Measurements from ENCODE around the gene ARRDC1.
A peak's percentile ranks its signal among the peaks of the same experiment; 100 is the strongest.
"Not testable (repeated sequence)": the region's sequence is repeated elsewhere in the genome, so short reads cannot be mapped to it uniquely, and the experiment has no call there.

The ARRDC1 gene

DNA sequence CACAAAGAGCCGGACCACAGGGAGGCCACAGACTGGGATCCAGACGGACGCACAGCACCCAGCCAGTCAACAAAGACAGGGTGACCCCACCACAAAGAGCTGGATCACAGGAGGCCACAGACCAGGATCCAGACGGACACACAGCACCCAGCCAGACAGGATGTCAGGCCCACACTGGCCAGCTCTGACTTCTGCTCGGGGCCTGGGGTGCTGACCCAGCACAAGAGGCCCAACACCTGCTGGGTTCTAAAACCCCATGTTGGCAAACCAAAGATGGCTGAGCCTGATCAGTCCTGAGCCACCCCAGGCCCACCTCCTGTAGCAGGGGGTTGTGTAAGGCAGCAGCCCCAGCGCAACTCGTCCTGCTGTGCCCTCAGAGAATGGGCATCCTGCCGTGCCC, 21.5 kb upstream of the ARRDC1 start:
- DNase-seq (ENCODE audit: low read depth, low spot score), result no peak

DNA sequence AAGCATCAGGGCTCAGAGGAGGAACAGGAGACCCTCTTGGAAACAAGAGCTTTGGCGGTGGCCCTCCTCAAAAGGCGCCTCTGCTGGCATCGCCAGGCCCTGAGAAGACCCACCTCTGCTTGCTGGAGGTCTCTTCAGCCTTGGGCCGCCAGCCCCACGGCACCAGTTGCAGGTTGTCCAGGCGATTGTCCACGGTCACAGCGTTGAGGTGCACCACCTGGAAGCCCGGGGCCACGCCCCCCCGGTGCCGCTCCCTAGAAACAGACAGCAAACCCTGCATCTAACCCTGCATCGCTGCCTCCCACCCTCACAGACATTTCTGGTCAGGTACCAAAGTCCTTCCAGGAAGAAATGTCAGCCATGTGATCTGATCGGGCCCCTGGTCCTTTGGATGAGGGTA, 18.6 kb upstream of the ARRDC1 start:
- no peak for DNase-seq (ENCODE audit: low read depth, low spot score)

DNA sequence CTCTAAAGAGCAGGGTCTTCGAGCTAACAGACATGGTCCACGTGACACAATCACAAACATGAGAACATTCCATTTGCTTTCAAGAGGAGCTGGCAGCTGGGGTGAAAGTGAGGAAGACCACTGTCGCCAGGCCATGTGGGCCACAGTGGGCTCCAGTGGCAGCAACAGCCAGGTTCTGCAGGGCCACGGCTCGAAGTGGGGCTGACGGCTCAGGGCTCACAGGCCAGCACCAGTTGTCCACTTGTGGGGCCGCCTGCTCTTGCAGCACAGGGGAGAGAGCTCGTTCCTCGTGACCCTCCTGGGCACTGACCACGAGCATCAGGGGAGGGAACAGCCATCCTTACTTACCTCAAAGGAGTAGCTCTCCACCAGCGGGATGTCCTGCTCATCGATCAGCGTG, 17.2 kb upstream of the ARRDC1 start:
- DNase-seq (ENCODE audit: low read depth, low spot score), result no peak

DNA sequence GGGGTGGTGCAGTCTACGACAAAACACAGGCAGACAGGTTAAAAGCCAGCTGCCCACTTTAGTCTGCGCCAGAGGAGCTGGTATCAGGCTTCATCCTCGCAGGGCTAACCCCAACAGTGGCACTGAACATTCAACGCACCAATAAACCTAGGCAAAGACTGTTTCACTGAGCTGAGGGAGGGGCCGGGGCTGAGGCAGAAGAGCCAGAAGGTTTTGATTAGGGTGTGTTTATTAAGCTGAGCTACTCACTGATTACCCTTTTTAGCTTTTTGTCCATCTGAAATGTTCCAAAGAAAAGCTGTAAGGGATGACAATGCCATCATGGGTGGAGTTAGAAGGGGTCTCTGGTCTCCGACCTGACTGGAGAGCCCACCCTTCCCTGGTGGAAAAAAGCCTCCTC, 16.6 kb upstream of the ARRDC1 start:
- DNase-seq (ENCODE audit: low read depth, low spot score), result no peak

- no peak for DNase-seq (ENCODE audit: low read depth, low spot score)
Observed at GRCh38 chr9:137589441-137590122, 15.9 kb upstream of the ARRDC1 start.

DNA sequence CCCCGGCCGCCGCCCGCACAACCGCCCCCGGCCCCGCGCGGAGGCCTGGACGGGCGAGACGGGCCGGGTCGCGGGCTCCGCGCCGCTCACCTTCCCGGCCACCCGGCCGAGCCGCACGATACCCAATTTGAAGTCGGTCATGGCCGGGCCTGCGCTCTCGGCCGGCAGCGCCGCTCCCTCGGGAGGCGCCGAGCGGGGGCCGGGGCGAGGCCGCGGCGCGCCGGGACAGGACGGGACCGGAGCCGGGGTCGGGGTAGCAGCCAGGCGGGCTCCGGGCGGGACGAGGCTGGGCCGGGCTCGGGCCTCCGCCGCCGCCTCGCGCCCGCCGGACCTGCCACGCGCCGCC, 15.4 kb upstream of the ARRDC1 start:
- DNase-seq (ENCODE audit: low read depth, low spot score), result no peak

DNA sequence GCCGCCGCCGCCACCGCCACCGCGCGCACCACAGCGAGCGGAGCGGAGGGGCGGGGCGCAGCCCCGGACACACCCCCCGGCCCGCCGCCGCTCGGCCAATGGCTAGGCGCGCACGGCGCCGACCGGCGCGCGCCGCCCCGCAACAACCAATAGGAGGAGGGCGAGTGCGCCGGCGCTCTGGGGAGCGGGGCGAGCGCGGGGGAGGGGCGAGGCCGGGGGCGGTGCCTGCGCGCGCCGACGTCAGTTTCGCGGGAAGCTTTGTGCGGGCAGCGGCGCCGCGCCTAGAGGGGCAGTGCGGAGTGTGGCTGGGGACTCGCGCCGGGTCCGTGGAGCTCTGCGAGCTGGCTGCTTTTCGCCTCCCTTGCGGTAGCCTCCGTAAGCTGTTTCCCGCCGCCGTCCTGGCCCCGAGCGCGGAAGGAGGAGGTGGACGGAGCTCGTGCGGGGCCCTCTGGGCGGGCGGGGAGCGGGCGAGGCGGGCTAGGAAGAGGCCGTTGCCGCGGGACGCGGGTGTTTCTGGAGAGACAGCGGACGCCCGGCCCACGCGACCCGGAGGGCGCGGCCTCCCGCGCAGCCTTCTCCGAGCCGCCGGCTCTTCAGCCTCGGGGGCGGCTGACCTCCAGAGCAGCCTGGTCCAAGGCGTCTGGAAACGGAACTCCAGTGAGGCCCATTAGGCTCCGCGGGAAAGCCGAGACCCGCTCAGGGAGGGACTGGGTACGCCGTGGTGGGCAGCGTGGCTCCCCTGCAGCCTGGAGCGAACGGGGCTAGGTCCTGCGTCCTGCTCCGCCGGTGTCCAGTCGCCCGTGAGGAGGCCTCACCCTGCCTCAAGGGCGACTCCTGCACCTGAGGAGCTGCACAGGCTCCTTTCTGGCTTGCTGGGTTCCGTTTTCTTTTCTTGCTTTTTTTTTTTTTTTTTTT, 14.8 kb upstream of the ARRDC1 start, which contains the start of gene ZMYND19:
TSS of gene ZMYND19 (minus strand) at position 44 of the 915 bp plus-strand sequence. CDS start 249 bp downstream, outside the sequence.
- peak; percentile 72 for DNase-seq (ENCODE audit: low read depth, low spot score)

- DNase-seq (ENCODE audit: low read depth, low spot score), result no peak
Observed at GRCh38 chr9:137592767-137593166, 12.7 kb upstream of the ARRDC1 start.

DNA sequence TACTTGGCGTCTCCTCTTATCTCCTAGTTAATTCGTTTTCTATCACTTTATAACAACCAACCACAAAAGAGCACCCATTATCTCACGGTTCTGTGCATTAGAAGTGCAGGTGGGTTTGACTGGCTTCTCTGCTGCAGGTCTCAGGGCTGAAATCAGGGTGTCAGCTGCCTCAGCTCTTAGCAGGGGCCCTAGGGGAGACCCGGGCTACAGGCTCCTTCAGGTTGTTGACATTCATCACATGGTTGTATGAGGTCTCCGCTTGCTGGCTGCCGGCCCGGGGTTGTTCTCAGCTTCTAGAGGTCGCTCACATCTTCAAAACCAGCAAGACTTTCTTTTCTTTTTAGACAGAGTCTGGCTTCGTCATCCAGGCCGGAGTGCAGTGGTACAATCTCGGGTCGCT, 12.3 kb upstream of the ARRDC1 start:
- DNase-seq (ENCODE audit: low read depth, low spot score), result no peak

DNA sequence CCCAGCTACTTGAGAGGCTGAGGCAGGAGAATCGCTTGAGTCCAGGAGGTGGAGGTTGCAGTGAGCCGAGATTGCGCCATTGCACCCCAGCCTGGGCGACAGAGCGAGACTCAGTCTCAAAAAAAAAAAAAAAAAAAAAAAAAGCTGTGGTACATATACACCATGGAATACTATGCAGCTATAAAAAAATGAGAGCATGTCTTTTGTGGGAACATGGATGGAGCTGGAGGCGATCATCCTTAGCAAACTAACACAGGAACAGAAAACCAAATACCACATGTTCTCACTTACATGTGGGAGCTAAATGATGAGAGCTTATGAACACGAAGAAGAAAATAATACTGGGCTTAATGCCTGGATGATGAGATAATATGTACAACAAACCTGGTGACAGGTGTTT, 8.9 kb upstream of the ARRDC1 start:
- not testable (repeated sequence) for DNase-seq (ENCODE audit: low read depth, low spot score)

GRCh38 chr9:137598943-137599342, 6.5 kb upstream of the ARRDC1 start:
- no peak for DNase-seq (ENCODE audit: low read depth, low spot score)

- DNase-seq (ENCODE audit: low read depth, low spot score), result no peak
Observed at GRCh38 chr9:137602661-137603060, 2.8 kb upstream of the ARRDC1 start.

DNA sequence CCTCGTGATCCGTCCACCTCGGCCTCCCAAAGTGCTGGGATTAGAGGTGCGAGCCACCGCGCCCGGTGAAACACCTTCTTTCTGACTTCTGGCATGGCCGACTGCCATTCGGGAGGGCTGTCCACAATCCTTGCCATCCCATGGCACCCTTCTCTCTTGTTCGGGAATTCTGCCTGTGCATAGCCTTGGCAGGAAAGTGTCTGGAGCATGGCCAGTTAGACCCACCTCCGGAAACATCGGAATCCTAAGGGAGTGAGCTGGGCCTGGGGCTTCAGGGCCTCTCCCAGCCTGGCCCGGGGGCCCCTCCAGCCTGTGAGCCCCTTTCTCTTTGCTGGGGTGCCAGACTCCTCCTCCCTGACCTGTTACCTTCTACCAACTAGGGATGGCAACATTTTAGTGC, 1.6 kb upstream of the ARRDC1 start:
- no peak for DNase-seq (ENCODE audit: low read depth, low spot score)

DNA sequence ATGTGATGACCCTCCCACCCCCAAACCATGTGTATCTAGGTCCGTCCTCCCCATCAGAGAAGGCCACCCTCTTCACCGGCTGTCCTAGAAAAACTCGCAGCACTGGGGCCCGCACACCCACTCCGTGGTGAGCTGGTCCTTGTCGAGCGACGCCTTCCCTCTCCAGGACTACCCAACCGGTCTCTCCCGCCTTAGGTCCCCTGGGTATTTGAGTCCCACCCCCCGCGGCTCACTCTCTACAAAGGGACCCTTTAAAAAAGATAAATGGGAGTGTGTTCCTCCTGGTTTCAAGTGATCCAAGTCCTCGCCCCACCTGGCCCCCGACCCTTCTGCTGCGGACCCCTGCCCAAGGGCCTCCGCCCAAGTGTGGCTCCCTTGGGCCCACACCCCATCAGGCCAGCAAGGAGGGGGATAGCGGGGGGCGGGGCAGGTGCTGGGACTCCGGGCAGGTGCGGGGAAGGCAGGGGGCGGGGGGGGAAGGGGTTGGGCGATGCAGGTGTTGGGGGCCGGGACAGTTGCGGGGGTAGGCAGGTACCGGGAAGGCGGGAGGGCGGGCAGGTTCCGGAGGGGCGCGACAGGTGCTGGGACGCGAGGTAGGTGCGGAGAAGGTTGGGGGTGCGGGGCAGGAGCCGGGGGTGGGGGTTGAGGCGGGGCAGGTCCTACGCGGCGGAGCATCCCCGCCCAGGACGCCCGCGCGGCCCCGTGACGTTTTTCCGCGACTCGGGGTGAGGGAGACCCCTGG, 970 bp upstream of the ARRDC1 start:
- no peak for DNase-seq (ENCODE audit: low read depth, low spot score)

GRCh38 chr9:137606005-137606621, 627 bp downstream of the ARRDC1 start:
- DNase-seq (ENCODE audit: low read depth, low spot score), result no peak

GRCh38 chr9:137606734-137607138, 1.2 kb downstream of the ARRDC1 start:
- DNase-seq (ENCODE audit: low read depth, low spot score), result no peak

DNA sequence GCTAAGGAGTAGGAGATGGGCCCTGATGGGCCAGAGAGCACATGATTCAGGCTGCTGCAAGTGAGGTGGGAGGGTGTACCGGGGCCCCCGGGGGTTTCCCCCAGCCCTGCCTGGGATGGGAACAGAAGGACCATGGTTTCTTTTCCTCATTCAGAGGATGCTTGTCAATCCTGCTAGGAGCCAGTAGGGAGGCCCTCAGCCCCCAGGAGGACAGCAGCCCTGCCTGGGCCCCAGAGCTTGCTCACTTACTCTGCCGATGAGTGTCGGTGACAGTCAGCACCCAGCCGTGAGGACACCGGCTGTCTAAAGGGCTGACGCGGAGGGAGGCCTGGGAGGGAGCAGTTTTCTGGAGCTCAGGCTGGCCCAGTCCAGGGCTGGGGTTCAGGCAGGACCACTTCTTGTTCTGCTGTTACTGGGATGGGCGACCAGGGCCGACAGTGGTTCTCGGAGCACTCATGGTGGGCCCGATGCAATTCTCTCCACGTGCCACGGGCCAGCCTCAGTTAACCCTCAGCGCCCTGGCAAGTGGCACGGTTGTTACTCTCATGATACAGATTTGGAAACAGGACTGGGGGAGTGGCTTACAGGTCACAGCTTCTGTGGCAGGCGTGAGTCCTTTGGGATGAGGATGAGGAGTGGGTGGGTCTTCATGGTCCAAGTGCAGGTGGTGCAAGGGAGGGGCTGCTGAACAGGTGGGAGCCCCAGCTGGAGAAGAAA, 1.8 kb downstream of the ARRDC1 start:
- DNase-seq (ENCODE audit: low read depth, low spot score), result no peak

DNA sequence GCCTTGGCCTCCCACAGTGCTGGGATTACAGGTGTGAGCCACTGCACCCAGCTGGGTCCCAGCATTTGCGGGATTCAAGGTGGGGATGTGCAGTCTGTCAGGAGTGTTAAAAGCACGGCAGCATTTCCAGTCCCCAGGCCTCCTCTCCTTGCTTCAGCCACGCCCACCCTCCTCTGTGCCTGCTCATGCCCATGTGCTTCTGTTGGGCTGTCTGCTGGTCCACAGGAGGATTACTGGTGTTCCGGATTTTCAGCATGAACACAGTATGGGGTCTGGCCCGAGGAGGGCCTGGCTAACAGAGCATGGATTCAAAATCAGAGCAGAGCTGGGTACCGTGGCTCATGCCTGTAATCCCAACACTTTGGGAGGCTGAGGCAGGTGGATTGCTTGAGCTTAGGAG, 5.5 kb downstream of the ARRDC1 start:
- DNase-seq (ENCODE audit: low read depth, low spot score), result no peak

DNA sequence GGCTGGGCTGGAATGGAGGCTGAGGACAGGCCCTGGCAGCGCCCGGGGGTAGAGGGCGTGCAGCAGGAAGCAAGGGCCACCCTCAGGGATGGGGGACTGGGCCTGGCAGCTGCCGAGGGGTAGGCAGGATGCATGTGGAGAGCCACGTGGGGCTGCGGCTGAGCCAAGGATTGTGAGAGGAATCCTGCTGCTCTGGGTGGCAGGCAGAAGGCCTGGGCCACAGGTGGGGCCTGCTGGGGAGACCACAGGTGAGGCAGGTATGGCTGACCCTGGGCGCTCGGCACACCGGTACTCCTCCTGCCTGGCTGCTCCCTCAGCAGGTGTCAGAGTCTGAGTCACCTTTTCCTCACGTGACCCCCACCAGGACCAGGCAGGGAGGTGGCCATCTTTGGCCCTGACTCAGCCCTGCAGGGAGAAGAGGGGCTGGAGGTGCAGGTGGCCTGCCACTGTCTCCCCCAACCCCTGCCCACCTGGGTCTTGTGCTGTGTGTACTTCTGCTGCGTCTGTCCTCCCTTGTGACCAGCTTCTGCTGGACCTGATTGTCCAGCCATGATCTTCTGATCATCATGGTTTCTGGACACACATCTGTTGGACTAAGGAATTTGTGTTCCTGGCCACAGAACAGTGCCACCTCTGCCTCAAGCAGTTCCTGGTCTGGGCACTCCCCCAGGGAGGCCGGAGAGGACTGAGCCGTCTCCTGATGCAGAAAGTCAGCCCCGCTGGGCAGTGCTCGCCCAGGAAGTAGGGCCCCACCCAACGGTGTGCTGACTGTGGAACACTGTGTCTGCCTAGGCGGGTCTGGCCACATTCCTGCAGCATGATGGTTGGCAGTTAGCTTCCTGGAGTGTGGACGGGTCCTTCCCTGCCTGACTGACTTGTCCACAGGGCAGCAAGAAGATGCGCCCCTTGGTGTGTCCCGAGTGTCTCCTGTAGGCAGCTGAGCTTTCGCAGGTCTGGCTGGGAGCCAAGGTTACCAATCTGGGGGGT, 6.4 kb downstream of the ARRDC1 start:
- DNase-seq (ENCODE audit: low read depth, low spot score), result no peak

DNA sequence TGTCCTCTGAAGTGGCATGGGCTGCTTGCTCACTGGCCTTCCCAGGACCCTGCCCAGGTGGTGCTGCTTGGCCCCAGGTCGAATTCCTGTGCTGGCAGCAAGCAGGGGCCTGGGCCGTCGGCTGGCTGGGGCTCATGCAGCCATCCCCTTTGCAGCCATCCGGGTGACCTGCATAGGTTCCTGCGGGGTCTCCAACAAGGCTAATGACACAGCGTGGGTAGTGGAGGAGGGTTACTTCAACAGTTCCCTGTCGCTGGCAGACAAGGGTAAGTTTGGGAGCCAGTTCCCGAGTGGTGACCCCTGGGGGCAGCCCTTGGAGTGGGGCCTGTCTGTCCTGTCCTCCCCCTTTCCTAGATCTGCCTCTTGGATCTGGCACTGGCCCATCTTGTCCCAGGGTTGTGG, 7.3 kb downstream of the ARRDC1 start:
- DNase-seq (ENCODE audit: low read depth, low spot score), result no peak

All from activated naive CD8-positive, alpha-beta T cell treated with anti-CD3 and anti-CD28 coated beads, Interleukin-2, amount 50 U/mL, for 16 hours (primary cell).